Effector memory CD4-positive, alpha-beta T cell (primary cell): Measurements from ENCODE around the gene OR3A1.
"Not testable (repeated sequence)": the region's sequence is repeated elsewhere in the genome, so short reads cannot be mapped to it uniquely, and the experiment has no call there.

Experiments used
- DNase-seq, 3 donors: peaks; one replicate each; pipeline ENCODE4 v3.0.0-alpha.2; 2020
- H3K27ac ChIP-seq: 2 replicates; pipeline ENCODE4 v1.7.0; 2013; ENCODE audit warnings: mild to moderate bottlenecking, low read length, moderate library complexity; ENCODE audit not compliant: insufficient read depth, poor library complexity, severe bottlenecking
- H3K27me3 ChIP-seq: replicated peaks from 2 replicates; pipeline ENCODE4 v1.7.0; 2013; ENCODE audit warnings: mild to moderate bottlenecking, low read length; ENCODE audit not compliant: insufficient read depth, control insufficient read depth, poor library complexity, severe bottlenecking
- H3K36me3 ChIP-seq: 2 replicates; pipeline ENCODE4 v1.7.0; 2013; ENCODE audit warnings: mild to moderate bottlenecking, low read length, moderate library complexity; ENCODE audit not compliant: control insufficient read depth, insufficient read depth
- H3K4me1 ChIP-seq: 2 replicates; pipeline ENCODE4 v1.7.0; 2013; ENCODE audit warnings: low read length, mild to moderate bottlenecking; ENCODE audit not compliant: control insufficient read depth, insufficient read depth, poor library complexity, severe bottlenecking
- H3K4me3 ChIP-seq: 2 replicates; pipeline ENCODE4 v1.7.0; 2013; ENCODE audit warnings: low read length, low read depth, mild to moderate bottlenecking; ENCODE audit not compliant: insufficient read depth, poor library complexity, severe bottlenecking
- H3K9me3 ChIP-seq: 2 replicates; pipeline ENCODE4 v1.7.0; 2013; ENCODE audit warnings: mild to moderate bottlenecking, low read length, moderate library complexity; ENCODE audit not compliant: control insufficient read depth
- total RNA-seq, 3 donors: gene quantifications; one replicate each; lab custom pipeline; 2026; lab: John Stamatoyannopoulos, UW

The OR3A1 gene, protein sequence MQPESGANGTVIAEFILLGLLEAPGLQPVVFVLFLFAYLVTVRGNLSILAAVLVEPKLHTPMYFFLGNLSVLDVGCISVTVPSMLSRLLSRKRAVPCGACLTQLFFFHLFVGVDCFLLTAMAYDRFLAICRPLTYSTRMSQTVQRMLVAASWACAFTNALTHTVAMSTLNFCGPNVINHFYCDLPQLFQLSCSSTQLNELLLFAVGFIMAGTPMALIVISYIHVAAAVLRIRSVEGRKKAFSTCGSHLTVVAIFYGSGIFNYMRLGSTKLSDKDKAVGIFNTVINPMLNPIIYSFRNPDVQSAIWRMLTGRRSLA
- total RNA-seq, result 0 to 0.35 (median 0.17) reads per million in 3 donors

- no peaks in the 10 kb centered on the region for H3K4me1 ChIP-seq
- no peaks in the 10 kb centered on the region for H3K36me3 ChIP-seq
- H3K27me3 ChIP-seq, result no peaks in the 10 kb centered on the region
- no peak within 1 kb of the TSS for H3K27ac ChIP-seq
- no peak within 1 kb of the TSS for H3K4me3 ChIP-seq
- no peak for DNase-seq
- H3K9me3 ChIP-seq, result no peaks in the 10 kb centered on the region
These were observed at the start of gene OR3A1 for GRCh38 chr17:3298260-3298659. TSS of gene OR3A1 (minus strand) at chr17:3298360. CDS start at chr17:3292582, 5,778 bp downstream.

- H3K4me3 ChIP-seq, H3K4me1 ChIP-seq, DNase-seq, H3K9me3 ChIP-seq, H3K36me3 ChIP-seq, H3K27ac ChIP-seq, H3K27me3 ChIP-seq: not testable (repeated sequence)
These were observed 44.6 kb upstream of the OR3A1 start for GRCh38 chr17:3342782-3343181.

- Histone ChIP-seq H3K4me1 (no peaks in the 10 kb centered on the region), H3K27ac (no peak overlapping the region), H3K4me3 (no peak overlapping the region), H3K27me3 (no peaks in the 10 kb centered on the region), H3K36me3 (no peaks in the 10 kb centered on the region), H3K9me3 (no peaks in the 10 kb centered on the region)
- DNase-seq, result no peak
These were observed 37.7 kb upstream of the OR3A1 start for GRCh38 chr17:3335876-3336275.

DNA sequence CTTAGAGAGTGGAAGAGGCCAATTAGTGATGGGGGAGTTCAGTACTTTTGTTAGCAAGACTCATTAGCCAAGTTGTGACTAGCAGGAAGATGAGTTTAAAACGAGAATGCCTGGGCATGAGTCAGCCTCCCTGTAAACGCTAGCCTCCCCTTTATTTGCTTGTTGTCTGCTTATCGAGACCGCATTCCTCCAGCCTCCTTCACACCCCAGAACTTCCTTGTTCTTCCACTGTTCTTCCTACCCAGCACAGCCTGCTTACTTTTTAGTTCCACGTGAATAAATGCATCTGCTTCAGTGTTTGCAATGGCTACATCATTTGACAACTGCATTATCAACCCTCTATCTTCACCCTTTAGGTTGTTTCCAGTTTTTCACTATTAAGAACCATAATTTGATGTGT is 20.2 kb upstream of the OR3A1 start:
- H3K36me3 ChIP-seq, result no peaks in the 10 kb centered on the region
- DNase-seq, result no peak
- no peaks in the 10 kb centered on the region for H3K27me3 ChIP-seq

DNA sequence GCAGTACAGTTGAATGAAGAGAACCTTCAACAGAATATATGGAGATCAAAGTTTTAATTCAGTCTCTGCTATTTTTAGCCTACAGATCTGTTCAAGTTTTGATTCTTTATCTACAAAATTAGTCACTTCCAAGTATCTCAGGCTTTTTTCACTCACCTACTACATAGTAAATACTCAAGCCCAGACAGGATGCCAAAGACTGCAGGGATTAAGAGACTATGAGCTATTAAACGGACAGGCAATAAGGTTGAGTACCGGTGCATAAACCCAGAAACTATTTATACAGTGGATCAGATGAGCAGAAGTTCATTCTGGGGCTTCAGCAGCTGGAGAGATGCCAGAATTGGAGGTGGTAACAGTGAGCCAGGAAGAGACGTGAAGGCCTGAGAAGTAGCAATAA is 18.7 kb upstream of the OR3A1 start:
- Histone ChIP-seq H3K27me3 (no peaks in the 10 kb centered on the region), H3K4me1 (no peaks in the 10 kb centered on the region), H3K36me3 (no peaks in the 10 kb centered on the region), H3K9me3 (no peaks in the 10 kb centered on the region), H3K4me3 (no peak overlapping the region), H3K27ac (no peak overlapping the region)
- no peak for DNase-seq

More for the DNA sequence above, 20.2 kb upstream of the OR3A1 start:
- Histone ChIP-seq H3K4me1 (no peaks in the 10 kb centered on the region), H3K4me3 (no peak overlapping the region), H3K9me3 (no peaks in the 10 kb centered on the region), H3K27ac (no peak overlapping the region)

- Histone ChIP-seq H3K27me3 (no peaks in the 10 kb centered on the region), H3K36me3 (no peaks in the 10 kb centered on the region), H3K27ac (no peak overlapping the region), H3K9me3 (no peaks in the 10 kb centered on the region), H3K4me3 (no peak overlapping the region), H3K4me1 (no peaks in the 10 kb centered on the region)
- DNase-seq, result no peak
These were observed 10.4 kb upstream of the OR3A1 start for GRCh38 chr17:3308603-3309002.

GRCh38 chr17:3295632-3296031 is 2.5 kb downstream of the OR3A1 start:
- no peak overlapping the region for H3K27ac ChIP-seq
- no peak overlapping the region for H3K4me3 ChIP-seq
- no peaks in the 10 kb centered on the region for H3K9me3 ChIP-seq
- no peaks in the 10 kb centered on the region for H3K4me1 ChIP-seq
- H3K27me3 ChIP-seq, result no peaks in the 10 kb centered on the region
- no peak for DNase-seq
- no peaks in the 10 kb centered on the region for H3K36me3 ChIP-seq

- H3K9me3 ChIP-seq, H3K4me1 ChIP-seq, H3K4me3 ChIP-seq, H3K27ac ChIP-seq, H3K27me3 ChIP-seq, H3K36me3 ChIP-seq, DNase-seq: not testable (repeated sequence)
These were observed 4.6 kb downstream of the OR3A1 start for GRCh38 chr17:3293548-3293947.

- Histone ChIP-seq H3K4me3 (no peak overlapping the region), H3K36me3 (no peaks in the 10 kb centered on the region), H3K27ac (no peak overlapping the region), H3K9me3 (no peaks in the 10 kb centered on the region), H3K27me3 (no peaks in the 10 kb centered on the region), H3K4me1 (no peaks in the 10 kb centered on the region)
- no peak for DNase-seq
These were observed 15.3 kb downstream of the OR3A1 start for GRCh38 chr17:3282901-3283300.

- Histone ChIP-seq H3K27me3 (no peaks in the 10 kb centered on the region), H3K4me3 (no peak overlapping the region), H3K27ac (no peak overlapping the region), H3K9me3 (no peaks in the 10 kb centered on the region), H3K36me3 (no peaks in the 10 kb centered on the region), H3K4me1 (no peaks in the 10 kb centered on the region)
- DNase-seq, result no peak
These were observed 22.0 kb downstream of the OR3A1 start for GRCh38 chr17:3276126-3276525.
